Measurements from ENCODE around the gene FRZB. TPM values are rescaled to one million over a fixed set of nuclear protein-coding genes. Genes with fewer than 3 reads are reported as not detected.

Gene FRZB
- total RNA-seq, 6 experiments from 2014 or later: 0.06 to 0.17 (median 0.09) TPM; not detected in 3

- TF ChIP-seq CTCF (IDR thresholded peaks at IDR 0.05): no peak
- H3K4me3 Mint-ChIP-seq: no peak overlapping the region
- peaks cover 1% of the 10 kb centered on the region; the same call in 1 of the 2 replicates for H3K27me3 Mint-ChIP-seq (ENCODE audit: insufficient read depth)
- H3K9me3 Mint-ChIP-seq: no peaks in the 10 kb centered on the region
- H3K4me1 Mint-ChIP-seq (ENCODE audit: low read depth): peaks cover 31% of the 10 kb centered on the region
- H3K36me3 Mint-ChIP-seq (ENCODE audit: low read depth): peaks cover 46% of the 10 kb centered on the region
- DNase-seq: no peak
- no peak overlapping the region for H3K27ac Mint-ChIP-seq
Observed at GRCh38 chr2:182912518-182912915, 46.1 kb upstream of the FRZB start.

- H3K36me3 Mint-ChIP-seq (ENCODE audit: low read depth): peaks cover 41% of the 10 kb centered on the region
- H3K4me1 Mint-ChIP-seq (ENCODE audit: low read depth): peaks cover 26% of the 10 kb centered on the region
- peaks cover 1% of the 10 kb centered on the region; the same call in 1 of the 2 replicates for H3K27me3 Mint-ChIP-seq (ENCODE audit: insufficient read depth)
- H3K9me3 Mint-ChIP-seq: no peaks in the 10 kb centered on the region
- no peak overlapping the region for H3K4me3 Mint-ChIP-seq
- no peak for TF ChIP-seq CTCF (IDR thresholded peaks at IDR 0.05)
- DNase-seq: no peak
- H3K27ac Mint-ChIP-seq: no peak overlapping the region
Observed at GRCh38 chr2:182911813-182912517, 45.5 kb upstream of the FRZB start.

- peaks cover 1% of the 10 kb centered on the region; the same call in 1 of the 2 replicates for H3K27me3 Mint-ChIP-seq (ENCODE audit: insufficient read depth)
- DNase-seq: no peak
- no peak overlapping the region for H3K27ac Mint-ChIP-seq
- peaks cover 16% of the 10 kb centered on the region for H3K4me1 Mint-ChIP-seq (ENCODE audit: low read depth)
- H3K9me3 Mint-ChIP-seq: no peaks in the 10 kb centered on the region
- H3K36me3 Mint-ChIP-seq (ENCODE audit: low read depth): peaks cover 37% of the 10 kb centered on the region
- TF ChIP-seq CTCF (IDR thresholded peaks at IDR 0.05): no peak
- H3K4me3 Mint-ChIP-seq: no peak overlapping the region
Observed at GRCh38 chr2:182910965-182911364, 44.5 kb upstream of the FRZB start.

- DNase-seq: no peak
- Mint-ChIP-seq H3K27me3 (ENCODE audit: insufficient read depth) (peaks cover 2% of the 10 kb centered on the region; the same call in 1 of the 2 replicates), H3K27ac (no peak overlapping the region), H3K36me3 (ENCODE audit: low read depth) (peaks cover 16% of the 10 kb centered on the region), H3K9me3 (no peaks in the 10 kb centered on the region), H3K4me3 (no peak overlapping the region), H3K4me1 (ENCODE audit: low read depth) (no peaks in the 10 kb centered on the region)
- no peak for TF ChIP-seq CTCF (IDR thresholded peaks at IDR 0.05)
Observed at GRCh38 chr2:182907081-182907830, 40.8 kb upstream of the FRZB start.

- no peak overlapping the region for H3K27ac Mint-ChIP-seq
- DNase-seq: no peak
- no peaks in the 10 kb centered on the region for H3K9me3 Mint-ChIP-seq
- no peaks in the 10 kb centered on the region for H3K4me1 Mint-ChIP-seq (ENCODE audit: low read depth)
- no peak overlapping the region for H3K4me3 Mint-ChIP-seq
- H3K27me3 Mint-ChIP-seq (ENCODE audit: insufficient read depth): peaks cover 2% of the 10 kb centered on the region; the same call in 1 of the 2 replicates
- no peak for TF ChIP-seq CTCF (IDR thresholded peaks at IDR 0.05)
- peaks cover 16% of the 10 kb centered on the region for H3K36me3 Mint-ChIP-seq (ENCODE audit: low read depth)
Observed at GRCh38 chr2:182906454-182906853, 40.0 kb upstream of the FRZB start.
